GM12878 (cell line): ENCODE measurements around the gene CHST2. TPM values are rescaled to one million over a fixed set of nuclear protein-coding genes. Genes with fewer than 3 reads are reported as not detected.

Experiments used
- BCL11A ChIP-seq: IDR thresholded peaks from 2 replicates; pipeline ENCODE4 v1.6.1; 2011; ENCODE audit warnings: low read depth, low read length
- BMI1 ChIP-seq: fragments of 450-650 bp; IDR thresholded peaks from 2 replicates; pipeline ENCODE4 v1.6.1; 2016; ENCODE audit warnings: mild to moderate bottlenecking, moderate library complexity, borderline replicate concordance
- CTCF ChIP-seq, 3 experiments: IDR thresholded peaks in 2 of 3; conservative IDR thresholded peaks in 1 of 3; 2 replicates each; pipeline ENCODE4 v1.5.1; 2011; ENCODE audit warnings: low read depth in 3 of 3, low read length in 3 of 3, mild to moderate bottlenecking in 3 of 3, control low read depth in 2 of 3, moderate library complexity in 2 of 3, inconsistent platforms in 1 of 3, mixed read lengths in 1 of 3; ENCODE audit not compliant: control insufficient read depth in 2 of 3, insufficient read depth in 1 of 3; ENCODE audit errors: extremely low read depth in 1 of 3
- EGR1 ChIP-seq, 2 experiments: IDR thresholded peaks; 1 replicate in 1 of 2; 2 replicates in 1 of 2; pipeline ENCODE4 v1.6.1; 2011 to 2012; ENCODE audit warnings: low read depth in 2 of 2, low read length in 2 of 2, borderline replicate concordance in 1 of 2, mild to moderate bottlenecking in 1 of 2, moderate library complexity in 1 of 2
- HSF1 ChIP-seq: fragments of 150-350 bp; IDR thresholded peaks from 2 replicates; pipeline ENCODE4 v1.6.1; 2014; ENCODE audit warnings: mild to moderate bottlenecking, low read depth, low read length
- NFXL1 ChIP-seq: fragments of 450-650 bp; IDR thresholded peaks from 2 replicates; pipeline ENCODE4 v1.6.1; 2017; ENCODE audit warnings: antibody characterized with exemption, mild to moderate bottlenecking, borderline replicate concordance
- NFYB ChIP-seq: IDR thresholded peaks from 2 replicates; pipeline ENCODE4 v1.6.1; 2011; ENCODE audit warnings: low read depth, mild to moderate bottlenecking, low read length, improper control_type of control experiment, moderate library complexity; ENCODE audit not compliant: insufficient read depth
- PRDM15 ChIP-seq: fragments of 450-650 bp; formaldehyde crosslinking; IDR thresholded peaks from 2 replicates; pipeline ENCODE4 v1.4.0; 2020; ENCODE audit warnings: mild to moderate bottlenecking, moderate library complexity
- RBBP5 ChIP-seq: fragments of 200-600 bp; sonication (generic); conservative IDR thresholded peaks from 2 replicates; pipeline ENCODE4 v1.6.1; 2016
- SIX5 ChIP-seq: IDR thresholded peaks from 2 replicates; pipeline ENCODE4 v1.6.1; 2011; ENCODE audit warnings: mild to moderate bottlenecking, low read depth, low read length, moderate library complexity; ENCODE audit not compliant: severe bottlenecking
- TAF1 ChIP-seq: IDR thresholded peaks from 2 replicates; pipeline ENCODE4 v1.6.1; 2011; ENCODE audit warnings: mild to moderate bottlenecking, low read depth, low read length, borderline replicate concordance
- ZNF274 ChIP-seq: IDR thresholded peaks from one replicate; pipeline ENCODE4 v1.8.0; 2011; ENCODE audit not compliant: insufficient read length, insufficient read depth
- polyA plus RNA-seq, 11 experiments: library from polyadenylated mRNA; depleted of rRNA in 4 of 11; unstranded in 6 of 11; stranded (reverse) in 5 of 11; fragments of >200 nt; fragmentation: Nextera tagmentation in 4 of 11; fragmentation: Illumina TruSeq in 1 of 11; extraction: Ambion mirVana in 4 of 11; extraction: Trizol in 1 of 11; gene quantifications; 1 replicate in 1 of 11; 2 replicates in 10 of 11; pipeline versions ENCODE4 v1.2.1 to v1.2.3, GENCODE V29; 2011 to 2016; ENCODE audit warnings: inconsistent platforms in 2 of 11, missing spikeins in 2 of 11, low read depth in 1 of 11
- total RNA-seq, 4 experiments: library from RNA; depleted of rRNA in 3 of 4; stranded (reverse); fragments of >200 nt in 3 of 4; fragmentation: Illumina TruSeq in 1 of 4; extraction: Trizol in 1 of 4; gene quantifications; 2 replicates each; pipeline versions ENCODE4 v1.2.1 to v1.2.3, GENCODE V29; 2013 to 2021

CHST2 gene
- total and polyA plus RNA-seq, 10 of the 15 experiments (the other 5 are each of a cell fraction or from before 2014, with no cell fraction given) = 1.6 to 37.2 (median 8.8) TPM

- TF ChIP-seq PRDM15 (CRISPR knock-in tag) (no peak), NFXL1 (no peak), BMI1 (0 out of 2 replicates have a peak, but pooled peaks have one; percentile 39), CTCF (IDR thresholded peaks at IDR 0.05 in 2 of 3, conservative IDR thresholded peaks at IDR 0.05 in 1 of 3; ENCODE audit: control insufficient read depth in 2 of 3, extremely low read depth in 1 of 3, insufficient read depth in 1 of 3, low read depth in 3 of 3, low read length in 3 of 3) (no peak), ZNF274 (no peak), NFYB (no peak), RBBP5 (no peak), EGR1 (IDR thresholded peaks at IDR 0.05; ENCODE audit: borderline replicate concordance in 1 of 2, low read depth in 2 of 2, low read length in 2 of 2) (no peak), SIX5 (no peak), BCL11A (peak; percentile 72; the same call in 1 of the 2 replicates), HSF1 (no peak), TAF1 (no peak)
Observed at GRCh38 chr3:143122608-143123352, 3.2 kb downstream of the CHST2 start (continued).
